ENCODE measurements around the gene LTBP3.

LTBP3 gene

DNA sequence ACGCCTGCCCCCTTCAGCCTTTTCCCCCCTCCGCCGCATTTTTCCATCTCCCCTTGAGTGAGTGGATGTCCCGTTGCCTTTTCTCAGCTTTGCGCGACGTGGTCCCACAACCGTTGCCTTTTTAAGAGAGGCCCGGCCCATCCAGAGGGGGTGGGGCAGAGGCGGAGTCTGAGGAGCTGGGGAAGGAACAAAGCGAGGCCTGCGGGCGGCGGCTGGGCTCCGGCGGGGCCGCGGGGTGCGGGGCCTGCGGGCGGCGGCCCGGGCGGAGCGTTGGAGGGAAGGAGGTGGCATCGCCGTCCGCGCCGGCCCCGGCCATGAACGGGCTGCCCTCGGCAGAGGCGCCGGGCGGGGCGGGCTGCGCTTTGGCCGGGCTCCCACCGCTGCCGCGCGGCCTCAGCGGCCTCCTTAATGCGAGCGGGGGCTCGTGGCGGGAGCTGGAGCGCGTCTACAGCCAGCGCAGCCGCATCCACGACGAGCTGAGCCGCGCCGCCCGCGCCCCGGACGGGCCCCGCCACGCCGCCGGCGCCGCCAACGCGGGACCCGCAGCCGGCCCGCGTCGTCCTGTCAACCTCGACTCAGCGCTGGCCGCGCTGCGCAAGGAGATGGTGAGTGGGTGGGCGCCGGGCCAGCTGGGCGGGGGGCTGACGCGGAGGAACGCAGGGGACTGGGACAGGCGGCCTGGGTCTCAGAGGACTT is 14.3 kb upstream of the LTBP3 start, which contains the start of gene FAM89B:
FAM89B (plus strand) TSS at position 183 of the 696 bp plus-strand sequence; CDS start at position 315, 132 bp downstream.
- Histone ChIP-seq H4K20me1 (ENCODE audit: control insufficient read depth, insufficient read depth, low read depth, low read length) (0 out of 2 replicates have a peak, but pooled peaks cover 2% of the 10 kb centered on the region), H3K79me2 (ENCODE audit: control insufficient read depth, low read length) (peaks cover 64% of the 10 kb centered on the region), H3K4me3 (ENCODE audit: low read length) (peak within 1 kb of the TSS; percentile 98), H3K9me3 (ENCODE audit: control insufficient read depth, insufficient read depth, low read length) (no peaks in the 10 kb centered on the region), H3K27ac (ENCODE audit: low read depth, low read length) (peak within 1 kb of the TSS; percentile 90), H3F3A (ENCODE audit: control insufficient read depth, insufficient read depth) (peaks cover 27% of the 10 kb centered on the region), H3K27me3 (ENCODE audit: control insufficient read depth, low read length) (no peaks in the 10 kb centered on the region), H3K9me2 (replicated peaks; ENCODE audit: control insufficient read depth, low read length) (no peaks in the 10 kb centered on the region), H3K4me1 (ENCODE audit: control insufficient read depth, low read length) (peaks cover 65% of the 10 kb centered on the region), H3K4me2 (ENCODE audit: low read length) (peak within 1 kb of the TSS; percentile 87), H3K36me3 (ENCODE audit: control insufficient read depth, low read length) (peaks cover 26% of the 10 kb centered on the region)
- TF ChIP-seq EZH2phosphoT487 (IDR thresholded peaks at IDR 0.05; ENCODE audit: borderline replicate concordance, low read length) (no peak), CTCF (IDR thresholded peaks at IDR 0.05; ENCODE audit: low read depth, low read length, poor library complexity, severe bottlenecking) (no peak)

DNA sequence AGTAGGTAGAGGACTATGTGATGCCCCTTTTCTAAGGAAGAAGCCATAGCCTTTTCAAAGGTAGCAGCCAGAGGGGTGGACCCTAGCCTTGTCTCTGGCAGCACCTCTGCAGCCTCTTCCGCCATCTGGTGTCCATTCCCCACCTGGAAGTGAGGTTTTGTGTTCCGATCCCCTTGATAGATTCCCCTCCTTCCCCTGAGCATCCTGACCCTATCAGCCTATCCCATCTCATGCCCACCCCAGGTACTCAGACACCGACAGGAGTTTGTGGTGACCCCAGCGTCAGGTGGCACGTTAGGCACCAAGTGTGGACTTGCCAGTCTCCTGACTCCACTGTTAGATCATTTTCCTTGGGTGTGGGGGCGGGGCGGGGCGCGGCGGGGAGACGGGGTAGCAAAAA is 13.8 kb upstream of the LTBP3 start:
- peaks cover 66% of the 10 kb centered on the region for H3K79me2 ChIP-seq (ENCODE audit: control insufficient read depth, low read length)
- H3K9me2 ChIP-seq (replicated peaks; ENCODE audit: control insufficient read depth, low read length) = no peaks in the 10 kb centered on the region
- H3K9me3 ChIP-seq (ENCODE audit: control insufficient read depth, insufficient read depth, low read length) = no peaks in the 10 kb centered on the region
- H3K4me1 ChIP-seq (ENCODE audit: control insufficient read depth, low read length) = peaks cover 61% of the 10 kb centered on the region
- H3K27me3 ChIP-seq (ENCODE audit: control insufficient read depth, low read length) = no peaks in the 10 kb centered on the region
- H3F3A ChIP-seq (ENCODE audit: control insufficient read depth, insufficient read depth) = peaks cover 27% of the 10 kb centered on the region
- peak overlapping the region; percentile 98 for H3K4me3 ChIP-seq (ENCODE audit: low read length)
- peak overlapping the region; percentile 87 for H3K4me2 ChIP-seq (ENCODE audit: low read length)
- 0 out of 2 replicates have a peak, but pooled peaks cover 2% of the 10 kb centered on the region for H4K20me1 ChIP-seq (ENCODE audit: control insufficient read depth, insufficient read depth, low read depth, low read length)
- peak overlapping the region; percentile 31 for H3K27ac ChIP-seq (ENCODE audit: low read depth, low read length)
- TF ChIP-seq CTCF (IDR thresholded peaks at IDR 0.05; ENCODE audit: low read depth, low read length, poor library complexity, severe bottlenecking) = peak; percentile 40
- no peak for TF ChIP-seq EZH2phosphoT487 (IDR thresholded peaks at IDR 0.05; ENCODE audit: borderline replicate concordance, low read length)
- H3K36me3 ChIP-seq (ENCODE audit: control insufficient read depth, low read length) = peaks cover 26% of the 10 kb centered on the region

- H4K20me1 ChIP-seq (ENCODE audit: control insufficient read depth, insufficient read depth, low read depth, low read length) = 0 out of 2 replicates have a peak, but pooled peaks cover 2% of the 10 kb centered on the region
- peak overlapping the region; percentile 98 for H3K4me3 ChIP-seq (ENCODE audit: low read length)
- H3F3A ChIP-seq (ENCODE audit: control insufficient read depth, insufficient read depth) = peaks cover 27% of the 10 kb centered on the region
- peaks cover 30% of the 10 kb centered on the region for H3K36me3 ChIP-seq (ENCODE audit: control insufficient read depth, low read length)
- TF ChIP-seq EZH2phosphoT487 (IDR thresholded peaks at IDR 0.05; ENCODE audit: borderline replicate concordance, low read length) (no peak), CTCF (IDR thresholded peaks at IDR 0.05; ENCODE audit: low read depth, low read length, poor library complexity, severe bottlenecking) (no peak)
- no peaks in the 10 kb centered on the region for H3K27me3 ChIP-seq (ENCODE audit: control insufficient read depth, low read length)
- H3K9me3 ChIP-seq (ENCODE audit: control insufficient read depth, insufficient read depth, low read length) = no peaks in the 10 kb centered on the region
- peaks cover 66% of the 10 kb centered on the region for H3K79me2 ChIP-seq (ENCODE audit: control insufficient read depth, low read length)
- H3K27ac ChIP-seq (ENCODE audit: low read depth, low read length) = peak overlapping the region; percentile 31; the same call in 1 of the 2 replicates
- H3K4me2 ChIP-seq (ENCODE audit: low read length) = peak overlapping the region; percentile 87
- H3K4me1 ChIP-seq (ENCODE audit: control insufficient read depth, low read length) = peaks cover 61% of the 10 kb centered on the region
- H3K9me2 ChIP-seq (replicated peaks; ENCODE audit: control insufficient read depth, low read length) = no peaks in the 10 kb centered on the region
These were observed 13.3 kb upstream of the LTBP3 start for GRCh38 chr11:65571420-65571819.

All from DOHH2 (cell line).